A673 (cell line): ENCODE measurements around the gene PIK3C2B. TPM values are rescaled to one million over a fixed set of nuclear protein-coding genes. Genes with fewer than 3 reads are reported as not detected.

ENCODE experiments used
- BruUV-seq: library from RNA; stranded (reverse); fragments of 400-500 nt; replicated peaks from 2 replicates; lab custom pipeline; 2021; lab: Mats Ljungman, UMichigan
- CTCF ChIA-PET: fragments of 300-600 bp; sonication (Branson Sonifier 250); formaldehyde crosslinking; loops from one replicate; lab custom pipeline; 2022; ENCODE audit warnings: antibody characterized with exemption; lab: Charles Lee
- POLR2A ChIA-PET: fragments of 300-600 bp; sonication (Branson Sonifier 250); formaldehyde crosslinking; loops from one replicate; lab custom pipeline; 2022; ENCODE audit warnings: antibody characterized with exemption; ENCODE audit not compliant: low non-redundant PET; lab: Charles Lee
- DNase-seq: peaks from one replicate; pipeline ENCODE4 v3.0.0-alpha.2; 2015; ENCODE audit warnings: low spot score
- H3K27ac ChIP-seq: fragments of 200-600 bp; sonication (generic); 2 replicates; pipeline ENCODE4 v1.5.1; 2016; ENCODE audit warnings: mixed run types, low read depth, mild to moderate bottlenecking, mixed read lengths, antibody characterized with exemption, low read length; ENCODE audit not compliant: poor library complexity, severe bottlenecking
- H3K27me3 ChIP-seq: fragments of 200-600 bp; sonication (generic); replicated peaks from 2 replicates; pipeline ENCODE4 v1.6.1; 2017; ENCODE audit warnings: mixed run types, low read depth, mild to moderate bottlenecking, mixed read lengths, antibody characterized with exemption, low read length; ENCODE audit not compliant: insufficient read depth, poor library complexity
- H3K36me3 ChIP-seq: fragments of 200-600 bp; sonication (generic); 2 replicates; pipeline ENCODE4 v1.6.1; 2016; ENCODE audit warnings: mixed run types, mild to moderate bottlenecking, mixed read lengths, antibody characterized with exemption, low read length; ENCODE audit not compliant: insufficient read depth, poor library complexity, severe bottlenecking
- H3K4me1 ChIP-seq: fragments of 200-600 bp; sonication (generic); 2 replicates; pipeline ENCODE4 v1.6.1; 2017; ENCODE audit warnings: mixed run types, mild to moderate bottlenecking, mixed read lengths, antibody characterized with exemption, low read length; ENCODE audit not compliant: insufficient read depth, poor library complexity, severe bottlenecking
- H3K4me3 ChIP-seq: fragments of 200-600 bp; sonication (generic); 2 replicates; pipeline ENCODE4 v1.5.1; 2016; ENCODE audit warnings: low read depth, mixed run types, mild to moderate bottlenecking, mixed read lengths, low read length; ENCODE audit not compliant: poor library complexity, severe bottlenecking
- H3K9me3 ChIP-seq: fragments of 200-600 bp; sonication (generic); 2 replicates; pipeline ENCODE4 v1.6.1; 2016; ENCODE audit warnings: mixed run types, low read depth, mild to moderate bottlenecking, mixed read lengths, antibody characterized with exemption, low read length; ENCODE audit not compliant: poor library complexity, severe bottlenecking
- EZH2 ChIP-seq: fragments of 200-600 bp; sonication (generic); IDR thresholded peaks from 2 replicates; pipeline ENCODE4 v1.6.1; 2017; ENCODE audit warnings: borderline replicate concordance, low read depth, mild to moderate bottlenecking, mixed read lengths, antibody characterized with exemption, low read length; ENCODE audit not compliant: poor library complexity, severe bottlenecking
- intact Hi-C: fragments of 100-400 bp; cut with micrococcal nuclease; formaldehyde crosslinking; loops from one replicate; pipeline ENCODE4 v1.10.0; 2022; ENCODE audit not compliant: unreplicated experiment
- total RNA-seq: library from RNA; stranded (reverse); gene quantifications from 2 replicates; pipeline ENCODE4 v1.2.3, GENCODE V29; 2021
- TF ChIP-seq, protein P1 (sequence below): fragments of 300-800, 200-600 bp; sonication (generic); conservative IDR thresholded peaks from 2 replicates; pipeline ENCODE4 v1.5.1; 2017; ENCODE audit warnings: low read depth, mild to moderate bottlenecking, antibody characterized with exemption, low read length, moderate library complexity, mixed read lengths

Gene PIK3C2B
- total RNA-seq, 1 experiment from 2014 or later: 18.0 TPM

DNA sequence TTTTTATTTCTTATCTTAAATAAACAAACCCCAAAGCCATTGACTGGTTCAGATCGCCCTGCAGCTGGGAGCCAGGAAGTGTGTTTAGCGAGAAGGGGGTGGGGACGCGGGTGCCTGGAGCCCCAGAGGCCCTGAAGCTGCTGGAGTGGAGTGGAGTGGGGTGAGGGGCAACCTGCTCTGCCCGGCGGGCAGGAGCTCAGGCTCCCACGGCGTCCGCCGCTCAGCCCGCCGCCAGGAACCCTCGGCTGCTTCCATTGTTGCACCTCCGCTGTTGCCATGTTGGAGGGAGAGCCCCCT is 673 bp downstream of the PIK3C2B start:
- no TSS peak for BruUV-seq
- ChIA-PET CTCF (interaction anchor here (0.9 to 3.1 kb wide), 5 partner anchors 10 to 95 kb away, joined by 3 to 24 read pairs (median 12); no protein-coding TSS in a partner anchor), POLR2A (no interaction called here)
- H3K4me3 ChIP-seq: peak overlapping the region; percentile 94
- H3K36me3 ChIP-seq: no peaks in the 10 kb centered on the region
- peak overlapping the region; percentile 83 for H3K27ac ChIP-seq
- TF ChIP-seq, protein P1, sequence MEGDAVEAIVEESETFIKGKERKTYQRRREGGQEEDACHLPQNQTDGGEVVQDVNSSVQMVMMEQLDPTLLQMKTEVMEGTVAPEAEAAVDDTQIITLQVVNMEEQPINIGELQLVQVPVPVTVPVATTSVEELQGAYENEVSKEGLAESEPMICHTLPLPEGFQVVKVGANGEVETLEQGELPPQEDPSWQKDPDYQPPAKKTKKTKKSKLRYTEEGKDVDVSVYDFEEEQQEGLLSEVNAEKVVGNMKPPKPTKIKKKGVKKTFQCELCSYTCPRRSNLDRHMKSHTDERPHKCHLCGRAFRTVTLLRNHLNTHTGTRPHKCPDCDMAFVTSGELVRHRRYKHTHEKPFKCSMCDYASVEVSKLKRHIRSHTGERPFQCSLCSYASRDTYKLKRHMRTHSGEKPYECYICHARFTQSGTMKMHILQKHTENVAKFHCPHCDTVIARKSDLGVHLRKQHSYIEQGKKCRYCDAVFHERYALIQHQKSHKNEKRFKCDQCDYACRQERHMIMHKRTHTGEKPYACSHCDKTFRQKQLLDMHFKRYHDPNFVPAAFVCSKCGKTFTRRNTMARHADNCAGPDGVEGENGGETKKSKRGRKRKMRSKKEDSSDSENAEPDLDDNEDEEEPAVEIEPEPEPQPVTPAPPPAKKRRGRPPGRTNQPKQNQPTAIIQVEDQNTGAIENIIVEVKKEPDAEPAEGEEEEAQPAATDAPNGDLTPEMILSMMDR: no peak
- no peak for TF ChIP-seq EZH2
- no peaks in the 10 kb centered on the region for H3K9me3 ChIP-seq
- no peaks in the 10 kb centered on the region for H3K27me3 ChIP-seq
- H3K4me1 ChIP-seq: peaks cover 21% of the 10 kb centered on the region
- peak; percentile 44 for DNase-seq
- intact Hi-C loops: loop anchor here (2.0 kb wide), 1 partner anchor 47 kb away; no protein-coding TSS in a partner anchor

DNA sequence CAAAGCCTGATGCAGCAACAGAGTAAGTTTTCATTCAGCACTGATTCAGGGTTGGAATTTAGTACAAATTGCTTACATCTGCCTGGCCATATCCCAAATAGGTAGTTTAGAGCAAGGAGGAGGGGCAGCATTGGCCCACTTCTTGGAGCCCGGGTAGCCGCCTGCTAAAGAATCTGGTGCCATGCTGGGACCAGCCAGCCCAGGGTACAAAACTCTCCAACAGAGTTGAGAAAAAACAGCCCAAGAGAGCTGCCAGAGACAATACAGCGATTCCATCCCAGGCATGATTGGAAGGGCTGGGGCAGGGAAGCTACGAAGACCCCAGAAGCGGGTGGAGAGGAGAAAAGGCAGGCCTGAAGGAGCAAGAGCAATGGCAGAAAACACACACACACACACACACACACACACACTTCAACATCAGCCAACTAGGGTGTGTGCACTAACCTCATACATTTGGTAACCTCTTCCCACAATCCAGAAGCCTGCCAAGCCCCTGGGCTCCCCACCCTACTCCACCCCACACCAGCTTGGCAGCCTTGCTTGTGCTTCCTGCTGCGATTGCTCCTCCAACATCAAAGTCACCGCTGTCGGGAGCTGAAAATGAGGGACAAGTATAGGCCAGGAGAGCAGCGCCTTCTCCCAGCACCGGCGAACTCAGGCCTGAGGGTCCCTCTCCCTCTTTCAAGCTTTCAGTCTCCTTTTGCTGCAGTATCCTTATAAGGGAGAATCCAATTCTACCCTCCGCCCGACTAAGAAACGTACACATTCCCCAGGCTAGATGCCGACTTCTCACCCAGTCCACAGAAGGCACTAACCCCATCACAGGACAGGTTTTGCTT is 1.2 kb downstream of the PIK3C2B start:
- no peaks in the 10 kb centered on the region for H3K9me3 ChIP-seq
- ChIA-PET CTCF (interaction anchor here (1.9 to 3.1 kb wide), 4 partner anchors 10 to 95 kb away, joined by 6 to 24 read pairs (median 14); no protein-coding TSS in a partner anchor), POLR2A (interaction anchor here (0.6 kb wide), 1 partner anchor 27 kb away, joined by 8 read pairs; no protein-coding TSS in a partner anchor)
- BruUV-seq: no TSS peak
- H3K36me3 ChIP-seq: no peaks in the 10 kb centered on the region
- intact Hi-C loops: no loop called here
- H3K27me3 ChIP-seq: no peaks in the 10 kb centered on the region
- H3K4me1 ChIP-seq: peaks cover 21% of the 10 kb centered on the region
- no peak for TF ChIP-seq EZH2
- TF ChIP-seq, protein P1: no peak
- H3K4me3 ChIP-seq: peak overlapping the region; percentile 94
- peak; percentile 41 for DNase-seq
- H3K27ac ChIP-seq: peak overlapping the region; percentile 83

DNA sequence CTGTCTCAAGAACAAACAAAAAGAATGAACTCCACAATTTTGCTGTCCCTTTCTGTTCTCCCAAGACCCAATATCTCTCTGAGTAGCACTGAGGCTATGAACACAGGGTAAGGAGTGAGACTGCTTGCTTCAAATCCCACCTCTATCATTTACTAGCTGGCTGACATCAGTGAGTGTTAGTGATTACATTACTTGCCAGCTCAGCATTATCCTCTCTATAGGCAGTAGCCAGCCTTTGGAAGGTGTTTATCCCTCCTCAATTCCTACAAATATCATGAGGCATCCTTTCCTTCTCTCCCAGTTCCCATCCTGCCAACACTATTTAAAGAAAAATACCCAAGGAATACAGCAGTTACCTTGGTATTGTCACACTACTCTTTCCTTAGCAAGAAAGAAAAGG is 3.0 kb downstream of the PIK3C2B start:
- Histone ChIP-seq H3K9me3 (no peaks in the 10 kb centered on the region), H3K27me3 (no peaks in the 10 kb centered on the region), H3K4me1 (peaks cover 21% of the 10 kb centered on the region), H3K4me3 (no peak overlapping the region), H3K36me3 (no peaks in the 10 kb centered on the region), H3K27ac (no peak overlapping the region)
- CTCF ChIA-PET: interaction anchor here (1.0 to 3.1 kb wide), 2 partner anchors 13 to 46 kb away, joined by 3 to 24 read pairs; no protein-coding TSS in a partner anchor
- no peak for DNase-seq
- intact Hi-C loops: no loop called here
- POLR2A ChIA-PET: no interaction called here
- no TSS peak for BruUV-seq
- TF ChIP-seq EZH2: no peak
- TF ChIP-seq, protein P1: no peak
